GM12878 (cell line): ENCODE results near the gene HOMER2. TPM values are rescaled to one million over a fixed set of nuclear protein-coding genes. Genes with fewer than 3 reads are reported as not detected.

ENCODE experiments used
- ATAC-seq: fragments of 200-7000 bp; cut with Tn5 transposase; 3 replicates; pipeline ENCODE4 v1.9.1; 2020; ENCODE audit warnings: mild to moderate bottlenecking, moderate library complexity
- BruUV-seq: library from RNA; stranded (reverse); fragments of 400-500 nt; replicated peaks from 2 replicates; lab custom pipeline; 2021; lab: Mats Ljungman, UMichigan
- CTCF ChIA-PET: fragments of 300-600 bp; sonication (Branson Sonifier 250); formaldehyde crosslinking; extraction: SDS; loops from one replicate; lab custom pipeline; 2021; ENCODE audit warnings: inconsistent platforms; lab: Yijun Ruan, JAX
- POLR2A ChIA-PET: fragments of 350-600 bp; formaldehyde crosslinking; extraction: SDS; loops from one replicate; lab custom pipeline; 2021; ENCODE audit warnings: inconsistent platforms; lab: Charles Lee
- RAD21 ChIA-PET: fragments of 300-600 bp; sonication (Branson Sonifier 250); formaldehyde crosslinking; loops from one replicate; lab custom pipeline; 2023; ENCODE audit warnings: antibody characterized with exemption; ENCODE audit not compliant: unreplicated experiment; lab: Charles Lee
- SMC1A ChIA-PET: fragments of 300-600 bp; sonication (Branson Sonifier 250); formaldehyde crosslinking; loops from one replicate; lab custom pipeline; 2023; ENCODE audit not compliant: unreplicated experiment, uncharacterized antibody; lab: Charles Lee
- DNase-seq: peaks from one replicate; pipeline ENCODE4 v3.0.0-alpha.2; 2011; ENCODE audit warnings: low read depth, low spot score
- FAIRE-seq: peaks from 3 replicates; lab custom pipeline; 2011; peaks lifted over from hg19 to GRCh38; lab: Jason Lieb, UNC
- H2AFZ ChIP-seq: 2 replicates; pipeline ENCODE4 v1.6.0; 2011; ENCODE audit warnings: low read depth, low read length, control low read depth; ENCODE audit not compliant: control insufficient read depth
- H3K27ac ChIP-seq: 2 replicates; pipeline ENCODE4 v1.5.1; 2011; ENCODE audit warnings: control low read depth; ENCODE audit not compliant: control insufficient read depth, insufficient read depth
- H3K27me3 ChIP-seq, 2 experiments: replicated peaks in 1 of 2; 2 replicates each; pipeline versions ENCODE4 v1.6.0 to v1.6.1; 2011; ENCODE audit warnings: low read length in 1 of 2; ENCODE audit not compliant: control insufficient read depth in 2 of 2, insufficient read depth in 2 of 2
- H3K36me3 ChIP-seq, 2 experiments: 2 replicates each; pipeline ENCODE4 v1.5.1; 2011; ENCODE audit warnings: low read length in 1 of 2; ENCODE audit not compliant: control insufficient read depth in 2 of 2, insufficient read depth in 2 of 2
- H3K4me1 ChIP-seq: 2 replicates; pipeline ENCODE4 v1.6.1; 2011; ENCODE audit warnings: mild to moderate bottlenecking, low read length, moderate library complexity, mixed read lengths; ENCODE audit not compliant: control insufficient read depth, insufficient read depth
- H3K4me2 ChIP-seq: 2 replicates; pipeline ENCODE4 v1.6.0; 2011; ENCODE audit warnings: control low read depth; ENCODE audit not compliant: control insufficient read depth, insufficient read depth
- H3K4me3 ChIP-seq: fragments of 200-600 bp; sonication (generic); 2 replicates; pipeline ENCODE4 v1.5.1; 2016
- H3K79me2 ChIP-seq: 2 replicates; pipeline ENCODE4 v1.6.0; 2011; ENCODE audit warnings: low read length; ENCODE audit not compliant: control insufficient read depth, insufficient read depth
- H3K9ac ChIP-seq: 2 replicates; pipeline ENCODE4 v1.8.0; 2011; ENCODE audit warnings: low read length, control low read depth, mixed read lengths; ENCODE audit not compliant: control insufficient read depth, insufficient read depth
- H3K9me3 ChIP-seq: replicated peaks from 3 replicates; pipeline ENCODE4 v1.5.1; 2011; ENCODE audit warnings: mild to moderate bottlenecking, low read length; ENCODE audit not compliant: control insufficient read depth, insufficient read depth
- H4K20me1 ChIP-seq: 2 replicates; pipeline ENCODE4 v1.6.0; 2011; ENCODE audit not compliant: control insufficient read depth, insufficient read depth
- CBFB ChIP-seq: IDR thresholded peaks from 2 replicates; pipeline ENCODE4 v1.6.1; 2016; ENCODE audit warnings: antibody characterized with exemption, low read depth
- CBX3 ChIP-seq: fragments of 200-600 bp; sonication (generic); IDR thresholded peaks from 2 replicates; pipeline ENCODE4 v1.6.1; 2016; ENCODE audit warnings: low read depth, borderline replicate concordance
- CREB1 ChIP-seq: IDR thresholded peaks from 2 replicates; pipeline ENCODE4 v1.6.1; 2012; ENCODE audit warnings: low read depth, mild to moderate bottlenecking, inconsistent platforms
- GABPA ChIP-seq: IDR thresholded peaks from 2 replicates; pipeline ENCODE4 v1.6.1; 2014; ENCODE audit warnings: antibody characterized with exemption, low read depth, mild to moderate bottlenecking, inconsistent platforms
- JUNB ChIP-seq: IDR thresholded peaks from 2 replicates; pipeline ENCODE4 v1.6.1; 2016; ENCODE audit warnings: antibody characterized with exemption, mild to moderate bottlenecking
- MTA2 ChIP-seq: fragments of 450-650 bp; IDR thresholded peaks from 2 replicates; pipeline ENCODE4 v1.6.1; 2016; ENCODE audit warnings: low read depth, mild to moderate bottlenecking, moderate library complexity
- MXI1 ChIP-seq: fragments of 150-350 bp; IDR thresholded peaks from 2 replicates; pipeline ENCODE4 v1.6.1; 2011; ENCODE audit warnings: low read depth, mild to moderate bottlenecking, inconsistent platforms, low read length, improper control_type of control experiment
- POU2F2 ChIP-seq: IDR thresholded peaks from 3 replicates; pipeline ENCODE4 v1.6.1; 2011; ENCODE audit warnings: low read depth, mild to moderate bottlenecking, low read length, borderline replicate concordance
- RBBP5 ChIP-seq: fragments of 200-600 bp; sonication (generic); conservative IDR thresholded peaks from 2 replicates; pipeline ENCODE4 v1.6.1; 2016
- RELA ChIP-seq: fragments of 450-650 bp; IDR thresholded peaks from 2 replicates; pipeline ENCODE4 v1.8.0; 2014; ENCODE audit warnings: borderline replicate concordance; ENCODE audit not compliant: partially characterized antibody
- RFX5 ChIP-seq: IDR thresholded peaks from 2 replicates; pipeline ENCODE4 v1.6.1; 2011; ENCODE audit warnings: low read depth, low read length, improper control_type of control experiment
- SMAD1 ChIP-seq: fragments of 450-650 bp; IDR thresholded peaks from 2 replicates; pipeline ENCODE4 v1.6.1; 2018; ENCODE audit warnings: mild to moderate bottlenecking, low read depth; ENCODE audit not compliant: partially characterized antibody
- SP1 ChIP-seq: IDR thresholded peaks from one replicate; pipeline ENCODE4 v1.6.1; 2011; ENCODE audit warnings: low read depth, low read length
- SUZ12 ChIP-seq: fragments of 200-600 bp; sonication (generic); IDR thresholded peaks from one replicate; pipeline ENCODE4 v1.6.1; 2018; ENCODE audit warnings: antibody characterized with exemption, mild to moderate bottlenecking; ENCODE audit not compliant: unreplicated experiment
- YBX1 ChIP-seq: fragments of 450-650 bp; IDR thresholded peaks from 2 replicates; pipeline ENCODE4 v1.6.1; 2016; ENCODE audit warnings: antibody characterized with exemption
- ZNF274 ChIP-seq: IDR thresholded peaks from one replicate; pipeline ENCODE4 v1.8.0; 2011; ENCODE audit not compliant: insufficient read length, insufficient read depth
- WGBS: methylation state at CpG from one replicate; pipeline ENCODE4 v1.1.6; 2016; ENCODE audit warnings: low lambda C conversion rate; ENCODE audit not compliant: insufficient replicate concordance, insufficient coverage; ENCODE audit errors: missing lambda C conversion rate; 5-methylcytosine and 5-hydroxymethylcytosine counted together
- in situ Hi-C: fragments of 300-500 bp; cut with MboI; formaldehyde crosslinking; loops from 9 replicates; pipeline ENCODE4 v1.14.3; 2018; ENCODE audit warnings: mixed read lengths
- intact Hi-C: fragments of 100-400 bp; cut with micrococcal nuclease; formaldehyde crosslinking; loops from one replicate; pipeline ENCODE4 v1.14.2; 2022; ENCODE audit not compliant: unreplicated experiment
- polyA plus RNA-seq, 11 experiments: library from polyadenylated mRNA; depleted of rRNA in 4 of 11; unstranded in 6 of 11; stranded (reverse) in 5 of 11; fragments of >200 nt; fragmentation: Nextera tagmentation in 4 of 11; fragmentation: Illumina TruSeq in 1 of 11; extraction: Ambion mirVana in 4 of 11; extraction: Trizol in 1 of 11; gene quantifications; 1 replicate in 1 of 11; 2 replicates in 10 of 11; pipeline versions ENCODE4 v1.2.1 to v1.2.3, GENCODE V29; 2011 to 2016; ENCODE audit warnings: inconsistent platforms in 2 of 11, missing spikeins in 2 of 11, low read depth in 1 of 11
- total RNA-seq, 4 experiments: library from RNA; depleted of rRNA in 3 of 4; stranded (reverse); fragments of >200 nt in 3 of 4; fragmentation: Illumina TruSeq in 1 of 4; extraction: Trizol in 1 of 4; gene quantifications; 2 replicates each; pipeline versions ENCODE4 v1.2.1 to v1.2.3, GENCODE V29; 2013 to 2021
- TF ChIP-seq, protein P1 (sequence below): fragments of 450-650 bp; formaldehyde crosslinking; IDR thresholded peaks from 2 replicates; pipeline ENCODE4 v1.4.0; 2022; ENCODE audit warnings: mild to moderate bottlenecking, moderate library complexity
- TF ChIP-seq, protein P2 (sequence below): fragments of 450-650 bp; formaldehyde crosslinking; IDR thresholded peaks from 2 replicates; pipeline ENCODE4 v1.4.0; 2020; ENCODE audit warnings: mild to moderate bottlenecking, moderate library complexity

The HOMER2 gene
- total and polyA plus RNA-seq, 10 of the 15 experiments (the other 5 are each of a cell fraction or from before 2014, with no cell fraction given), result 0.60 to 5.0 (median 1.8) TPM

DNA sequence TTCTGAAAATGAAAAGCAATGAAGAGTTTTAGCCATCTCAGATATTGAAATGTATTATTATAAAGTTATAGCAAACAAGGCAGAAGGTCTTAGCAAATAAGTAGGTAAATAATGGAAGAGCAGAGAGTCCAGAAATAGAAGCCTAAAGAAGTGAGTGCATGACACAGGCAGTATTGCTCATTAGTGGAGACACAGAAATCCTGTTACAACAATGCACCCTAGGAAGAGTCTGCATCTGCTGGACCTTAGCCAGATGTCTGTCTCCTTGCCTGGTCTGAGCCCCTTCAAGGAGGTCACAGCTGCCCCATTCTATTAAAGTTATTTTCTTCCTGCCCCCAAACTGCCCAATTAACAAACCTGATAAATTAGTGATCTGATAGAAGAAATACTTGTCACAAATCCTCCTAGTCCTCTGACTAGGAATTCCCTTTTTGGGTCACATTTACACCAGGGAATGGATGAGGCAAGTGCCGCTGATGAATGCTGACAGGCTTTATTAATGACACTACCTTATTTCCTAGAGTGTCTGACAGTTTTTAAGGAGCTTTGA lies 51.9 kb downstream of the HOMER2 start:
- RAD21 ChIA-PET, result no interaction called here
- Histone ChIP-seq H2AFZ (no peak overlapping the region), H3K9ac (no peak overlapping the region), H3K27ac (no peak overlapping the region), H4K20me1 (no peaks in the 10 kb centered on the region), H3K27me3 (peaks cover 1 to 2% of the 10 kb centered on the region in 2 experiments; a peak in 2 of 4 replicates), H3K36me3 (no peaks in the 10 kb centered on the region), H3K9me3 (no peaks in the 10 kb centered on the region), H3K4me2 (no peak overlapping the region), H3K79me2 (no peaks in the 10 kb centered on the region), H3K4me1 (no peaks in the 10 kb centered on the region), H3K4me3 (no peak overlapping the region)
- ATAC-seq (no peak), DNase-seq (no peak), FAIRE-seq (no peak)
- intact Hi-C loops, result no loop called here
- in situ Hi-C loops, result no loop called here
- 53% methylated on average over 1 of the region's 1 CpG for WGBS
- no TSS peak for BruUV-seq
- CTCF ChIA-PET, result no interaction called here
- POLR2A ChIA-PET, result no interaction called here
- SMC1A ChIA-PET, result interaction anchor here (1.1 kb wide), 1 partner anchor 14 kb away, joined by 3 read pairs; no protein-coding TSS in a partner anchor
- TF ChIP-seq CREB1 (no peak), POU2F2 (no peak), CBX3 (no peak), CBFB (no peak), MXI1 (no peak), GABPA (no peak), RFX5 (no peak), SMAD1 (no peak), SUZ12 (no peak), MTA2 (no peak), ZNF274 (no peak), RELA (no peak), SP1 (no peak), YBX1 (no peak), JUNB (no peak), RBBP5 (no peak)
- TF ChIP-seq, protein P1, sequence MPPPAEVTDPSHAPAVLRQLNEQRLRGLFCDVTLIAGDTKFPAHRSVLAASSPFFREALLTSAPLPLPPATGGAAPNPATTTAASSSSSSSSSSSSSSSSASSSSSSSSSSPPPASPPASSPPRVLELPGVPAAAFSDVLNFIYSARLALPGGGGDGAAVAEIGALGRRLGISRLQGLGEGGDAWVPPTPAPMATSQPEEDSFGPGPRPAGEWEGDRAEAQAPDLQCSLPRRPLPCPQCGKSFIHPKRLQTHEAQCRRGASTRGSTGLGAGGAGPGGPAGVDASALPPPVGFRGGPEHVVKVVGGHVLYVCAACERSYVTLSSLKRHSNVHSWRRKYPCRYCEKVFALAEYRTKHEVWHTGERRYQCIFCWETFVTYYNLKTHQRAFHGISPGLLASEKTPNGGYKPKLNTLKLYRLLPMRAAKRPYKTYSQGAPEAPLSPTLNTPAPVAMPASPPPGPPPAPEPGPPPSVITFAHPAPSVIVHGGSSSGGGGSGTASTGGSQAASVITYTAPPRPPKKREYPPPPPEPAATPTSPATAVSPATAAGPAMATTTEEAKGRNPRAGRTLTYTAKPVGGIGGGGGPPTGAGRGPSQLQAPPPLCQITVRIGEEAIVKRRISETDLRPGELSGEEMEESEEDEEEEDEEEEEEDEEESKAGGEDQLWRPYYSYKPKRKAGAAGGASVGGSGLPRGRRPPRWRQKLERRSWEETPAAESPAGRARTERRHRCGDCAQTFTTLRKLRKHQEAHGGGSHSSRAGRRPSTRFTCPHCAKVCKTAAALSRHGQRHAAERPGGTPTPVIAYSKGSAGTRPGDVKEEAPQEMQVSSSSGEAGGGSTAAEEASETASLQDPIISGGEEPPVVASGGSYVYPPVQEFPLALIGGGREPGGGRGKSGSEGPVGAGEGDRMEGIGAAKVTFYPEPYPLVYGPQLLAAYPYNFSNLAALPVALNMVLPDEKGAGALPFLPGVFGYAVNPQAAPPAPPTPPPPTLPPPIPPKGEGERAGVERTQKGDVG (CRISPR knock-in tag), result no peak
- TF ChIP-seq, protein P2, sequence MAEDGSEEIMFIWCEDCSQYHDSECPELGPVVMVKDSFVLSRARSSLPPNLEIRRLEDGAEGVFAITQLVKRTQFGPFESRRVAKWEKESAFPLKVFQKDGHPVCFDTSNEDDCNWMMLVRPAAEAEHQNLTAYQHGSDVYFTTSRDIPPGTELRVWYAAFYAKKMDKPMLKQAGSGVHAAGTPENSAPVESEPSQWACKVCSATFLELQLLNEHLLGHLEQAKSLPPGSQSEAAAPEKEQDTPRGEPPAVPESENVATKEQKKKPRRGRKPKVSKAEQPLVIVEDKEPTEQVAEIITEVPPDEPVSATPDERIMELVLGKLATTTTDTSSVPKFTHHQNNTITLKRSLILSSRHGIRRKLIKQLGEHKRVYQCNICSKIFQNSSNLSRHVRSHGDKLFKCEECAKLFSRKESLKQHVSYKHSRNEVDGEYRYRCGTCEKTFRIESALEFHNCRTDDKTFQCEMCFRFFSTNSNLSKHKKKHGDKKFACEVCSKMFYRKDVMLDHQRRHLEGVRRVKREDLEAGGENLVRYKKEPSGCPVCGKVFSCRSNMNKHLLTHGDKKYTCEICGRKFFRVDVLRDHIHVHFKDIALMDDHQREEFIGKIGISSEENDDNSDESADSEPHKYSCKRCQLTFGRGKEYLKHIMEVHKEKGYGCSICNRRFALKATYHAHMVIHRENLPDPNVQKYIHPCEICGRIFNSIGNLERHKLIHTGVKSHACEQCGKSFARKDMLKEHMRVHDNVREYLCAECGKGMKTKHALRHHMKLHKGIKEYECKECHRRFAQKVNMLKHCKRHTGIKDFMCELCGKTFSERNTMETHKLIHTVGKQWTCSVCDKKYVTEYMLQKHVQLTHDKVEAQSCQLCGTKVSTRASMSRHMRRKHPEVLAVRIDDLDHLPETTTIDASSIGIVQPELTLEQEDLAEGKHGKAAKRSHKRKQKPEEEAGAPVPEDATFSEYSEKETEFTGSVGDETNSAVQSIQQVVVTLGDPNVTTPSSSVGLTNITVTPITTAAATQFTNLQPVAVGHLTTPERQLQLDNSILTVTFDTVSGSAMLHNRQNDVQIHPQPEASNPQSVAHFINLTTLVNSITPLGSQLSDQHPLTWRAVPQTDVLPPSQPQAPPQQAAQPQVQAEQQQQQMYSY (CRISPR knock-in tag), result no peak
